ENCODE results near the gene MPZL1.
A peak's percentile ranks its signal among the peaks of the same experiment; 100 is the strongest.
"Not testable (repeated sequence)": the region's sequence is repeated elsewhere in the genome, so short reads cannot be mapped to it uniquely, and the experiment has no call there.

Gene MPZL1

GRCh38 chr1:167782946-167783345, 61.2 kb downstream of the MPZL1 start:
- DNase-seq: no peak

GRCh38 chr1:167784876-167785550, 63.2 kb downstream of the MPZL1 start:
- no peak for DNase-seq

GRCh38 chr1:167786502-167786901, 64.7 kb downstream of the MPZL1 start:
- no peak for DNase-seq

GRCh38 chr1:167789501-167789900, 67.7 kb downstream of the MPZL1 start:
- no peak for DNase-seq

GRCh38 chr1:167790117-167790516, 68.3 kb downstream of the MPZL1 start:
- no peak for DNase-seq

GRCh38 chr1:167791281-167792187, 69.8 kb downstream of the MPZL1 start:
- no peak for DNase-seq

- no peak for DNase-seq
Measured at GRCh38 chr1:167792188-167792565, 70.4 kb downstream of the MPZL1 start.

GRCh38 chr1:167794043-167794442, 72.3 kb downstream of the MPZL1 start:
- no peak for DNase-seq

GRCh38 chr1:167795810-167796740, 74.3 kb downstream of the MPZL1 start:
- no peak for DNase-seq

GRCh38 chr1:167797015-167797414, 75.2 kb downstream of the MPZL1 start:
- DNase-seq: no peak

GRCh38 chr1:167798952-167799351, 77.2 kb downstream of the MPZL1 start:
- no peak for DNase-seq

GRCh38 chr1:167799747-167800146, 78.0 kb downstream of the MPZL1 start:
- DNase-seq: no peak

- DNase-seq: no peak
Measured at GRCh38 chr1:167800251-167800650, 78.5 kb downstream of the MPZL1 start.

- no peak for DNase-seq
Measured at GRCh38 chr1:167802235-167802634, 80.5 kb downstream of the MPZL1 start.

GRCh38 chr1:167803358-167804207, 81.8 kb downstream of the MPZL1 start:
- DNase-seq: peak; percentile 85

- peak; percentile 47 for DNase-seq
Measured at GRCh38 chr1:167805041-167805556, 83.3 kb downstream of the MPZL1 start.

- DNase-seq: not testable (repeated sequence)
Measured at GRCh38 chr1:167806235-167806634, 84.5 kb downstream of the MPZL1 start.

- not testable (repeated sequence) for DNase-seq
Measured at GRCh38 chr1:167806676-167807075, 84.9 kb downstream of the MPZL1 start.

GRCh38 chr1:167808104-167808503, 86.3 kb downstream of the MPZL1 start:
- no peak for DNase-seq

- no peak for DNase-seq
Measured at GRCh38 chr1:167808690-167809089, 86.9 kb downstream of the MPZL1 start.

GRCh38 chr1:167812972-167813371, 91.2 kb downstream of the MPZL1 start:
- DNase-seq: no peak

GRCh38 chr1:167815650-167816049, 93.9 kb downstream of the MPZL1 start:
- no peak for DNase-seq
